Prostate gland (tissue), 2 donors: Measurements from ENCODE around the gene UBE2D4. TPM values are rescaled to one million over a fixed set of nuclear protein-coding genes. Genes with fewer than 3 reads are reported as not detected.
"Not testable (repeated sequence)": the region's sequence is repeated elsewhere in the genome, so short reads cannot be mapped to it uniquely, and the experiment has no call there.

ENCODE experiments used
- DNase-seq: peaks from one replicate; pipeline ENCODE4 v3.0.0-alpha.2; 2019; ENCODE audit warnings: low spot score
- H3K27ac ChIP-seq, 2 donors: fragments of 200-600 bp; sonication (generic); 2 replicates each; pipeline ENCODE4 v1.5.1; 2017 to 2019
- H3K27me3 ChIP-seq: fragments of 200-600 bp; sonication (generic); replicated peaks from 2 replicates; pipeline ENCODE4 v1.5.1; 2019; ENCODE audit not compliant: insufficient read depth
- H3K36me3 ChIP-seq, 2 donors: fragments of 200-600 bp; sonication (generic); 1 replicate in 1 of 2; 2 replicates in 1 of 2; pipeline versions ENCODE4 v1.5.1 to v1.8.1; 2017 to 2019
- H3K4me1 ChIP-seq: fragments of 200-600 bp; sonication (generic); replicated peaks from 2 replicates; pipeline ENCODE4 v1.5.1; 2019
- H3K4me3 ChIP-seq, 2 donors: fragments of 200-600 bp; sonication (generic); 2 replicates each; pipeline ENCODE4 v1.5.1; 2017 to 2019
- H3K9me3 ChIP-seq: fragments of 200-600 bp; sonication (generic); 2 replicates; pipeline ENCODE4 v1.5.1; 2017
- POLR2A ChIP-seq: fragments of 450-650 bp; IDR thresholded peaks from one replicate; pipeline ENCODE4 v1.6.1; 2016; ENCODE audit warnings: antibody characterized with exemption, mild to moderate bottlenecking
- POLR2AphosphoS5 ChIP-seq: sonication (generic); formaldehyde crosslinking; IDR thresholded peaks from one replicate; pipeline ENCODE4 v1.6.1; 2017; ENCODE audit warnings: antibody characterized with exemption
- WGBS: methylation state at CpG from one replicate; pipeline ENCODE4 v1.1.5; 2018; 5-methylcytosine and 5-hydroxymethylcytosine counted together
- intact Hi-C: fragments of 100-400 bp; cut with DNase I; formaldehyde crosslinking; loops from one replicate; pipeline ENCODE4 v1.14.2; 2022
- total RNA-seq, 2 donors: library from RNA; depleted of rRNA; stranded (reverse); fragments of >200 nt; gene quantifications; one replicate each; pipeline ENCODE4 v1.1.0, GENCODE V29; 2016
- TF ChIP-seq, protein P1 (sequence below), 4 experiments: fragments of 200-600 bp in 2 of 4; fragments of 450-650 bp in 2 of 4; sonication (generic) in 2 of 4; IDR thresholded peaks; 1 replicate in 3 of 4; 2 replicates in 1 of 4; pipeline ENCODE4 v1.5.1; 2016 to 2019; ENCODE audit warnings: antibody characterized with exemption in 4 of 4, mild to moderate bottlenecking in 2 of 4, moderate library complexity in 2 of 4

UBE2D4 gene
- total RNA-seq, 2 donors from 2014 or later, result 17.3 to 22.0 TPM

DNA sequence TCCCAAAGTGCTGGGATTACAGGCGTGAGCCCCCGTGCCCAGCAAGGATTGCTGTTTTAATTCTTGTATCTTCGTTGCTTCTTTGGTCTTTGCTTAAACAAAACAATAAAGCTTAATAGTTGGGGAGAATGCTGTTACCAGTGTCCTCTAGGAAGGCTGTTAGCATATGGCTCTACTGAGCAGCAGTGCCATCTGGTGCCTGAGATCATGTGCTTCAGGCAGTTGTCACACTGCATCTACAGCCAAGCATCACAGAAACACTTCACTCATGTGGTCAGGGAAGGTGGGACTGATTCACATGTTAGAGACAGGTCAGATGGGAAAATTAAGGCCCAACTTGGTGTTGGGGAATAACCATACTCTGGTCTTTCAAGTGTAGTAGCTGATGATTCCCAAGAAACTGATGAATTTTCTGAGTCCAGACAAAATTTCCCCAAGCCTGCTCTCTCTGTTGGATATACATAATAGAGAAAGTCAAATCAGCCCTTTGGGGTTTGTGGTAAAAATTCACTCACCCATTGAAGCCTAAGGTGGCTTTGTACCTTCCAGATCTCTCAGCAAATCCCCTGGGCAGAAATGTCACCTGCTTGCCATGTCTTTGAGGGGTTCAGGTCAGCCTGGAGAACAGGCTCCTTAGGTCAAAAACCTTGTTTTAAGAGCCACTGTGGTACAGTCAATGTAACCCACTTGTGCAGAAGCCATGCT lies 28.4 kb downstream of the UBE2D4 start:
- no peaks in the 10 kb centered on the region for H3K4me1 ChIP-seq
- H3K27me3 ChIP-seq, result no peaks in the 10 kb centered on the region
- no peak overlapping the region for H3K4me3 ChIP-seq
- 56% methylated on average over 3 of the region's 3 CpGs for WGBS
- intact Hi-C loops, result no loop called here
- TF ChIP-seq, protein P1, sequence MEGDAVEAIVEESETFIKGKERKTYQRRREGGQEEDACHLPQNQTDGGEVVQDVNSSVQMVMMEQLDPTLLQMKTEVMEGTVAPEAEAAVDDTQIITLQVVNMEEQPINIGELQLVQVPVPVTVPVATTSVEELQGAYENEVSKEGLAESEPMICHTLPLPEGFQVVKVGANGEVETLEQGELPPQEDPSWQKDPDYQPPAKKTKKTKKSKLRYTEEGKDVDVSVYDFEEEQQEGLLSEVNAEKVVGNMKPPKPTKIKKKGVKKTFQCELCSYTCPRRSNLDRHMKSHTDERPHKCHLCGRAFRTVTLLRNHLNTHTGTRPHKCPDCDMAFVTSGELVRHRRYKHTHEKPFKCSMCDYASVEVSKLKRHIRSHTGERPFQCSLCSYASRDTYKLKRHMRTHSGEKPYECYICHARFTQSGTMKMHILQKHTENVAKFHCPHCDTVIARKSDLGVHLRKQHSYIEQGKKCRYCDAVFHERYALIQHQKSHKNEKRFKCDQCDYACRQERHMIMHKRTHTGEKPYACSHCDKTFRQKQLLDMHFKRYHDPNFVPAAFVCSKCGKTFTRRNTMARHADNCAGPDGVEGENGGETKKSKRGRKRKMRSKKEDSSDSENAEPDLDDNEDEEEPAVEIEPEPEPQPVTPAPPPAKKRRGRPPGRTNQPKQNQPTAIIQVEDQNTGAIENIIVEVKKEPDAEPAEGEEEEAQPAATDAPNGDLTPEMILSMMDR (IDR thresholded peaks at IDR 0.05), result peak in 2 of 4 experiments; percentile 27 to 35
- TF ChIP-seq POLR2A (no peak), POLR2AphosphoS5 (no peak)
- no peaks in the 10 kb centered on the region for H3K36me3 ChIP-seq
- no peak overlapping the region for H3K27ac ChIP-seq
- no peak for DNase-seq
- H3K9me3 ChIP-seq, result no peaks in the 10 kb centered on the region

DNA sequence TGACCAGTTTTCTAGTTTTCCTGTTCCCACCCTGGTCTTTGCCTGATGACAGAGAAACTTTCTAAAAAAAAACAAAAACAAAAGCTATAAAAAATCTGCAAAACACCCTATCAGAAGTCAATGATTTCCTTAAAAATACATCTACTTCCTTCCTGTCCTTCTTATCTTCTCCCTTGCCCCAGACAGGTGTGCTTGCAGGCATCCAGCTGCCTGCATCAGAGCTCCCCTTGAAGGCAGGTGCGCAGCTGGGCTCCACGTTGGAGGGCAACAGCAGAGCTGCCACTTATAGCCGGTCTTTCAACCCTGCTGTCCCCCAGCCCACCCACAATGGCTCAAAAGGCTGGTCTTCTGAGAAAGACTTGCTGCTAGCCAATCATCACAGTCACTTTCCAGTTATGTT lies 29.8 kb downstream of the UBE2D4 start:
- intact Hi-C loops, result no loop called here
- Histone ChIP-seq H3K36me3 (no peaks in the 10 kb centered on the region), H3K27me3 (no peaks in the 10 kb centered on the region), H3K27ac (no peak overlapping the region), H3K4me3 (no peak overlapping the region), H3K9me3 (no peaks in the 10 kb centered on the region), H3K4me1 (no peaks in the 10 kb centered on the region)
- no peak for DNase-seq
- TF ChIP-seq POLR2A (no peak), POLR2AphosphoS5 (no peak)
- TF ChIP-seq, protein P1 (IDR thresholded peaks at IDR 0.05), result no peak
- 82% methylated on average over 3 of the region's 3 CpGs for WGBS

- Histone ChIP-seq H3K4me3 (no peak overlapping the region), H3K36me3 (no peaks in the 10 kb centered on the region), H3K9me3 (no peaks in the 10 kb centered on the region), H3K4me1 (no peaks in the 10 kb centered on the region), H3K27ac (no peak overlapping the region), H3K27me3 (no peaks in the 10 kb centered on the region)
- DNase-seq, result no peak
- WGBS, result 28% methylated on average over 1 of the region's 1 CpG
- intact Hi-C loops, result no loop called here
- TF ChIP-seq POLR2AphosphoS5 (no peak), POLR2A (no peak)
- TF ChIP-seq, protein P1 (IDR thresholded peaks at IDR 0.05), result no peak
Observed at GRCh38 chr7:43960933-43961332, 34.7 kb downstream of the UBE2D4 start.

DNA sequence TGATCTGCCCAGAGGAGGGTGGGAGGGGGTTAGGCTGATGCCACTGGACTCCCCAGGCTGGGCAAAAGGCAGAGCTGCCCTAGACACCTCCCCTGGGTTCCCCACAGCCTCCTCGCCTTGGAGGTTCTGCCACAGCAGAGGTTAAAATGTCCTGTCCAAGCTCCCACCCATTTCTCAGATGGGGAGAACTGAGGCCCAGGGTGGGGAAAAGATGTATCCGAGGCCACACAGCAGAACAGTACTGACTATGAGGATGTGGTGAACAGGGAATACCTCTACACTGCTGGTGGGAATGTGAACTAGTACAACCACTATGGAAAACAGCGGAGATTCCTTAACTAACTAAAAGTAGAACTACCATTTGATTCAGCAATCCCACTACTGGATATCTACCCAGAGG lies 40.2 kb downstream of the UBE2D4 start:
- H3K9me3 ChIP-seq, H3K36me3 ChIP-seq, H3K27ac ChIP-seq, intact Hi-C loops, DNase-seq, H3K4me3 ChIP-seq, H3K4me1 ChIP-seq, H3K27me3 ChIP-seq: not testable (repeated sequence)
- WGBS, result 98% methylated on average over 3 of the region's 3 CpGs

- H3K9me3 ChIP-seq, H3K4me1 ChIP-seq, H3K36me3 ChIP-seq, H3K27ac ChIP-seq, H3K4me3 ChIP-seq, intact Hi-C loops, DNase-seq, H3K27me3 ChIP-seq: not testable (repeated sequence)
- whole genome bisulfite sequencing, result 81% methylated on average over 13 of the region's 20 CpGs
Observed at GRCh38 chr7:43968172-43969040, 42.2 kb downstream of the UBE2D4 start.

GRCh38 chr7:43969586-43969985 lies 43.4 kb downstream of the UBE2D4 start:
- DNase-seq, H3K4me3 ChIP-seq, H3K4me1 ChIP-seq, H3K27me3 ChIP-seq, H3K36me3 ChIP-seq, H3K27ac ChIP-seq, intact Hi-C loops, H3K9me3 ChIP-seq: not testable (repeated sequence)
- WGBS, result 97% methylated on average over 9 of the region's 11 CpGs

GRCh38 chr7:43970698-43971097 lies 44.5 kb downstream of the UBE2D4 start:
- DNase-seq, H3K4me3 ChIP-seq, H3K4me1 ChIP-seq, H3K36me3 ChIP-seq, H3K27me3 ChIP-seq, intact Hi-C loops, H3K9me3 ChIP-seq, H3K27ac ChIP-seq: not testable (repeated sequence)
- 72% methylated on average over 4 of the region's 5 CpGs for WGBS

DNA sequence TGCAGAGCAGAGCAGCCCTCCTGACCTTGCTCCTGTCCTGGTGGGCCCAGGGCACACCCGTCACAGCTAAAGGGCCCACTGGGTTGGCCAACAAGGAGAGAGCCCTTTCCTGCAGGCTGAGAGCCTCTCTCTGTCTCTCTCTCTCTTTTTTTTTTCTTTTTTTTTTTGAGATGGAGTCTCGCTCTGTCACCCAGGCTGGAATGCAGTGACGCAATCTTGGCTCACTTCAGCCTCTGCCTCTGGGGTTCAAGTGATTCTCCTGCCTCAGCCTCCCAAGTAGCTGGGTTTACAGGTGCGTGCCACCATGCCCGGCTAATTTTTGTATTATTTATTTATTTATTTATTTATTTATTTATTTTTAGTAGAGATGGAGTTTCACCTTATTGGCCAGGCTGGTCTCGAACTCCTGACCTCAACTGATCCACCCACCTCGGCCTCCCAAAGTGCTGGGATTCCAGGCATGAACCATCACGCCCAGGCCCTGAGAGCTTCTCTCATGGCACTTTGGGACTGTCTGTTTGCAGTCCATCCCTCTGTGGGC lies 47.9 kb downstream of the UBE2D4 start:
- H3K27ac ChIP-seq, H3K36me3 ChIP-seq, H3K27me3 ChIP-seq, DNase-seq, H3K4me1 ChIP-seq, intact Hi-C loops, H3K9me3 ChIP-seq, H3K4me3 ChIP-seq: not testable (repeated sequence)
- 94% methylated on average over 6 of the region's 8 CpGs for WGBS
